PFSK-1 (cell line): ENCODE results near the gene KIRREL3.

ENCODE experiments used
- FOXP2 ChIP-seq: optimal IDR thresholded peaks from 2 replicates; pipeline ENCODE3; 2011; ENCODE audit warnings: borderline replicate concordance, control low read depth, inconsistent platforms; ENCODE audit not compliant: insufficient read depth; ENCODE audit errors: extremely low read length, extremely low read depth
- POLR2AphosphoS5 ChIP-seq: IDR thresholded peaks from 2 replicates; pipeline ENCODE4 v1.6.1; 2012; ENCODE audit warnings: low read depth, mild to moderate bottlenecking, control low read depth, low read length, moderate library complexity
- REST ChIP-seq, 2 experiments: IDR thresholded peaks; 2 replicates each; pipeline versions ENCODE4 v1.6.1 to v1.8.0; 2011 to 2012; ENCODE audit warnings: low read depth in 2 of 2, low read length in 2 of 2, control low read depth in 1 of 2, inconsistent platforms in 1 of 2, mild to moderate bottlenecking in 1 of 2, moderate library complexity in 1 of 2; ENCODE audit not compliant: insufficient read depth in 1 of 2
- SIN3A ChIP-seq: IDR thresholded peaks from 2 replicates; pipeline ENCODE4 v1.6.1; 2012; ENCODE audit warnings: mild to moderate bottlenecking, low read length, moderate library complexity, borderline replicate concordance; ENCODE audit not compliant: insufficient read depth
- TAF1 ChIP-seq: IDR thresholded peaks from 2 replicates; pipeline ENCODE4 v1.6.1; 2012; ENCODE audit warnings: low read length, control low read depth, borderline replicate concordance; ENCODE audit not compliant: insufficient read depth

Gene KIRREL3

GRCh38 chr11:126727381-126727780 is 273.2 kb downstream of the KIRREL3 start:
- TF ChIP-seq POLR2AphosphoS5 (no peak), SIN3A (no peak), FOXP2 (no peak), TAF1 (no peak), REST (IDR thresholded peaks at IDR 0.05; ENCODE audit: insufficient read depth in 1 of 2, low read depth in 2 of 2, low read length in 2 of 2) (no peak)

- TF ChIP-seq SIN3A (no peak), FOXP2 (no peak), POLR2AphosphoS5 (no peak), TAF1 (no peak), REST (IDR thresholded peaks at IDR 0.05; ENCODE audit: insufficient read depth in 1 of 2, low read depth in 2 of 2, low read length in 2 of 2) (no peak)
Observed at GRCh38 chr11:126725521-126725920, 275.0 kb downstream of the KIRREL3 start.

GRCh38 chr11:126725043-126725442 is 275.5 kb downstream of the KIRREL3 start:
- TF ChIP-seq POLR2AphosphoS5 (no peak), SIN3A (no peak), REST (IDR thresholded peaks at IDR 0.05; ENCODE audit: insufficient read depth in 1 of 2, low read depth in 2 of 2, low read length in 2 of 2) (no peak), FOXP2 (no peak), TAF1 (no peak)

- no peak for TF ChIP-seq REST (IDR thresholded peaks at IDR 0.05; ENCODE audit: insufficient read depth in 1 of 2, low read depth in 2 of 2, low read length in 2 of 2)
- TF ChIP-seq POLR2AphosphoS5: no peak
- no peak for TF ChIP-seq FOXP2
- TF ChIP-seq TAF1: no peak
- TF ChIP-seq SIN3A: no peak
Observed at GRCh38 chr11:126723665-126724045, 276.9 kb downstream of the KIRREL3 start.

- no peak for TF ChIP-seq REST (IDR thresholded peaks at IDR 0.05; ENCODE audit: insufficient read depth in 1 of 2, low read depth in 2 of 2, low read length in 2 of 2)
- TF ChIP-seq FOXP2: no peak
- TF ChIP-seq TAF1: no peak
- TF ChIP-seq SIN3A: no peak
- no peak for TF ChIP-seq POLR2AphosphoS5
Observed at GRCh38 chr11:126722956-126723664, 277.5 kb downstream of the KIRREL3 start.
